Thyroid gland (tissue), 4 donors: Measurements from ENCODE around the gene CCSER1.

Experiments
- POLR2A ChIP-seq, 2 donors: fragments of 450-650 bp; IDR thresholded peaks; one replicate each; pipeline ENCODE4 v1.6.1; 2017; ENCODE audit warnings: antibody characterized with exemption in 2 of 2, mild to moderate bottlenecking in 2 of 2, moderate library complexity in 1 of 2
- TF ChIP-seq, protein P1 (sequence below), 6 experiments: fragments of 200-600 bp in 3 of 6; fragments of 450-650 bp in 3 of 6; sonication (generic) in 3 of 6; IDR thresholded peaks; one replicate each; pipeline ENCODE4 v1.5.1; 2016 to 2019; ENCODE audit warnings: antibody characterized with exemption in 6 of 6, mild to moderate bottlenecking in 2 of 6, inconsistent platforms in 1 of 6, moderate library complexity in 1 of 6

DNA sequence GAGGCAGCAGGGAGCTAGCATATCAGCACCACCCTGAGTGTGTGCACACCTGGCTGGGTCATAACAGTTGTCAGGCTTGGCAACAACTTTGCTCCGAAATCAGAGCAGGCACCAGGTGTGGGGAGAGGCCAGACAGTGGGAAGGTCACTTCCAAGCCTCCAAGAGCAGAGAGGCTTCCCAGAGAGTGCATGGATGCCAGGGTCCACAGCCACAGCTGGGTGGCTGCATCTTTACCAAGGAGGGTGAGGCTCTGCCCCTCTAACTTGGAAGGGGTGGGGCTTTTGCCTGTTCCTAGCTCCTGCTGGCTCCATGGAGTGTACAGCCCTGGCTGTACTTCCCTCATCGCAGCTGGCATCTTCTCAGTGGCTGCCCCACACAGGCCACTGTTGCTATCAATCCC lies 322.4 kb downstream of the CCSER1 start:
- TF ChIP-seq POLR2A (IDR thresholded peaks at IDR 0.05) = no peak
- TF ChIP-seq, protein P1, sequence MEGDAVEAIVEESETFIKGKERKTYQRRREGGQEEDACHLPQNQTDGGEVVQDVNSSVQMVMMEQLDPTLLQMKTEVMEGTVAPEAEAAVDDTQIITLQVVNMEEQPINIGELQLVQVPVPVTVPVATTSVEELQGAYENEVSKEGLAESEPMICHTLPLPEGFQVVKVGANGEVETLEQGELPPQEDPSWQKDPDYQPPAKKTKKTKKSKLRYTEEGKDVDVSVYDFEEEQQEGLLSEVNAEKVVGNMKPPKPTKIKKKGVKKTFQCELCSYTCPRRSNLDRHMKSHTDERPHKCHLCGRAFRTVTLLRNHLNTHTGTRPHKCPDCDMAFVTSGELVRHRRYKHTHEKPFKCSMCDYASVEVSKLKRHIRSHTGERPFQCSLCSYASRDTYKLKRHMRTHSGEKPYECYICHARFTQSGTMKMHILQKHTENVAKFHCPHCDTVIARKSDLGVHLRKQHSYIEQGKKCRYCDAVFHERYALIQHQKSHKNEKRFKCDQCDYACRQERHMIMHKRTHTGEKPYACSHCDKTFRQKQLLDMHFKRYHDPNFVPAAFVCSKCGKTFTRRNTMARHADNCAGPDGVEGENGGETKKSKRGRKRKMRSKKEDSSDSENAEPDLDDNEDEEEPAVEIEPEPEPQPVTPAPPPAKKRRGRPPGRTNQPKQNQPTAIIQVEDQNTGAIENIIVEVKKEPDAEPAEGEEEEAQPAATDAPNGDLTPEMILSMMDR (IDR thresholded peaks at IDR 0.05) = no peak
